ENCODE data around the gene VBP1.

Gene VBP1

GRCh38 chrX:155259752-155260151 lies 43.5 kb downstream of the VBP1 start:
- H4K20me1 ChIP-seq (ENCODE audit: insufficient read depth, low read length, poor library complexity, severe bottlenecking), result no peaks in the 10 kb centered on the region
- no peaks in the 10 kb centered on the region for H3F3A ChIP-seq (ENCODE audit: low read depth)
- no peak overlapping the region for H3K9ac ChIP-seq (ENCODE audit: low read depth, low read length, poor library complexity, severe bottlenecking)
- H3K9me3 ChIP-seq (ENCODE audit: insufficient read depth, low read depth, low read length), result no peaks in the 10 kb centered on the region
- no peaks in the 10 kb centered on the region for H3K36me3 ChIP-seq (ENCODE audit: insufficient read depth, low read length)
- H3K9me2 ChIP-seq (replicated peaks; ENCODE audit: low read depth, low read length), result no peaks in the 10 kb centered on the region
- no peak overlapping the region for H3K4me3 ChIP-seq (ENCODE audit: low read length, poor library complexity, severe bottlenecking)
- H3K79me2 ChIP-seq (ENCODE audit: insufficient read depth, low read length), result peaks cover 20% of the 10 kb centered on the region
- H2AFZ ChIP-seq (ENCODE audit: low read length), result no peak overlapping the region
- H3K4me1 ChIP-seq (ENCODE audit: insufficient read depth, low read length, poor library complexity, severe bottlenecking), result peaks cover 12% of the 10 kb centered on the region
- no peak overlapping the region for H3K4me2 ChIP-seq (ENCODE audit: low read depth, low read length, poor library complexity, severe bottlenecking)
- H3K27me3 ChIP-seq (ENCODE audit: insufficient read depth, low read length, poor library complexity, severe bottlenecking), result no peaks in the 10 kb centered on the region
- no peak for TF ChIP-seq EZH2phosphoT487 (IDR thresholded peaks at IDR 0.05; ENCODE audit: borderline replicate concordance)
- no peak for TF ChIP-seq CTCF (conservative IDR thresholded peaks at IDR 0.05; ENCODE audit: low read length)

GRCh38 chrX:155262970-155263754 lies 46.9 kb downstream of the VBP1 start:
- TF ChIP-seq EZH2phosphoT487 (IDR thresholded peaks at IDR 0.05; ENCODE audit: borderline replicate concordance), result no peak
- TF ChIP-seq CTCF (conservative IDR thresholded peaks at IDR 0.05; ENCODE audit: low read length), result no peak
- Histone ChIP-seq H3K79me2 (ENCODE audit: insufficient read depth, low read length) (peaks cover 20% of the 10 kb centered on the region), H3K9ac (ENCODE audit: low read depth, low read length, poor library complexity, severe bottlenecking) (peak overlapping the region; percentile 78), H4K20me1 (ENCODE audit: insufficient read depth, low read length, poor library complexity, severe bottlenecking) (no peaks in the 10 kb centered on the region), H3K36me3 (ENCODE audit: insufficient read depth, low read length) (no peaks in the 10 kb centered on the region), H3K4me1 (ENCODE audit: insufficient read depth, low read length, poor library complexity, severe bottlenecking) (peaks cover 12% of the 10 kb centered on the region), H3K9me2 (replicated peaks; ENCODE audit: low read depth, low read length) (no peaks in the 10 kb centered on the region), H3K9me3 (ENCODE audit: insufficient read depth, low read depth, low read length) (no peaks in the 10 kb centered on the region), H2AFZ (ENCODE audit: low read length) (peak overlapping the region; percentile 44; the same call in 1 of the 2 replicates), H3K4me3 (ENCODE audit: low read length, poor library complexity, severe bottlenecking) (peak overlapping the region; percentile 86), H3K4me2 (ENCODE audit: low read depth, low read length, poor library complexity, severe bottlenecking) (peak overlapping the region; percentile 87), H3K27me3 (ENCODE audit: insufficient read depth, low read length, poor library complexity, severe bottlenecking) (no peaks in the 10 kb centered on the region), H3F3A (ENCODE audit: low read depth) (no peaks in the 10 kb centered on the region)

- H3K9ac ChIP-seq (ENCODE audit: low read depth, low read length, poor library complexity, severe bottlenecking), result peak within 1 kb of the TSS; percentile 78
- H3K4me1 ChIP-seq (ENCODE audit: insufficient read depth, low read length, poor library complexity, severe bottlenecking), result peaks cover 12% of the 10 kb centered on the region
- peak within 1 kb of the TSS; percentile 87 for H3K4me2 ChIP-seq (ENCODE audit: low read depth, low read length, poor library complexity, severe bottlenecking)
- H4K20me1 ChIP-seq (ENCODE audit: insufficient read depth, low read length, poor library complexity, severe bottlenecking), result no peaks in the 10 kb centered on the region
- no peaks in the 10 kb centered on the region for H3K27me3 ChIP-seq (ENCODE audit: insufficient read depth, low read length, poor library complexity, severe bottlenecking)
- H3F3A ChIP-seq (ENCODE audit: low read depth), result no peaks in the 10 kb centered on the region
- peak within 1 kb of the TSS; percentile 96 for H2AFZ ChIP-seq (ENCODE audit: low read length)
- H3K36me3 ChIP-seq (ENCODE audit: insufficient read depth, low read length), result no peaks in the 10 kb centered on the region
- no peak for TF ChIP-seq EZH2phosphoT487 (IDR thresholded peaks at IDR 0.05; ENCODE audit: borderline replicate concordance)
- TF ChIP-seq CTCF (conservative IDR thresholded peaks at IDR 0.05; ENCODE audit: low read length), result peak; percentile 21; the same call in 1 of the 2 replicates
- peaks cover 20% of the 10 kb centered on the region for H3K79me2 ChIP-seq (ENCODE audit: insufficient read depth, low read length)
- no peaks in the 10 kb centered on the region for H3K9me3 ChIP-seq (ENCODE audit: insufficient read depth, low read depth, low read length)
- no peaks in the 10 kb centered on the region for H3K9me2 ChIP-seq (replicated peaks; ENCODE audit: low read depth, low read length)
- H3K4me3 ChIP-seq (ENCODE audit: low read length, poor library complexity, severe bottlenecking), result peak within 1 kb of the TSS; percentile 86
Observed at GRCh38 chrX:155263854-155264628, 47.8 kb downstream of the VBP1 start, which contains the start of gene RAB39B. Gene RAB39B (minus strand): TSS chrX:155264491. CDS start chrX:155264288, 203 bp downstream.
